ENCODE data around the gene GMDS.

Gene GMDS

GRCh38 chr6:1609041-1609647, 636.3 kb downstream of the GMDS start:
- H3K27ac ChIP-seq: peak overlapping the region; percentile 97
- TF ChIP-seq CTCF (conservative IDR thresholded peaks at IDR 0.05; ENCODE audit: low read depth): no peak
- POLR2A ChIA-PET (ENCODE audit: low non-redundant PET): no interaction called here
- DNase-seq (ENCODE audit: low spot score): peak; percentile 40
- CTCF ChIA-PET: interaction anchor here (1.8 kb wide), 1 partner anchor 495 kb away, joined by 9 read pairs; no protein-coding TSS in a partner anchor

GRCh38 chr6:1608222-1609040, 637.0 kb downstream of the GMDS start:
- ChIA-PET POLR2A (ENCODE audit: low non-redundant PET) (no interaction called here), CTCF (interaction anchor here (0.5 to 0.6 kb wide), 2 partner anchors 71 to 1026 kb away, joined by 3 read pairs; no protein-coding TSS in a partner anchor)
- no peak overlapping the region for H3K27ac ChIP-seq
- TF ChIP-seq CTCF (conservative IDR thresholded peaks at IDR 0.05; ENCODE audit: low read depth): no peak
- no peak for DNase-seq (ENCODE audit: low spot score)

GRCh38 chr6:1607516-1608221, 637.7 kb downstream of the GMDS start:
- no peak overlapping the region for H3K27ac ChIP-seq
- no peak for TF ChIP-seq CTCF (conservative IDR thresholded peaks at IDR 0.05; ENCODE audit: low read depth)
- no peak for DNase-seq (ENCODE audit: low spot score)
- POLR2A ChIA-PET (ENCODE audit: low non-redundant PET): no interaction called here
- CTCF ChIA-PET: interaction anchor here (0.7 to 2.2 kb wide), 4 partner anchors 78 to 500 kb away, joined by 3 to 17 read pairs (median 4); no protein-coding TSS in a partner anchor

GRCh38 chr6:1606780-1607515, 638.5 kb downstream of the GMDS start:
- ChIA-PET POLR2A (ENCODE audit: low non-redundant PET) (no interaction called here), CTCF (interaction anchor here (0.6 to 2.2 kb wide), 7 partner anchors 79 to 842 kb away, joined by 3 to 17 read pairs (median 4); no protein-coding TSS in a partner anchor)
- H3K27ac ChIP-seq: no peak overlapping the region
- no peak for DNase-seq (ENCODE audit: low spot score)
- TF ChIP-seq CTCF (conservative IDR thresholded peaks at IDR 0.05; ENCODE audit: low read depth): no peak

DNA sequence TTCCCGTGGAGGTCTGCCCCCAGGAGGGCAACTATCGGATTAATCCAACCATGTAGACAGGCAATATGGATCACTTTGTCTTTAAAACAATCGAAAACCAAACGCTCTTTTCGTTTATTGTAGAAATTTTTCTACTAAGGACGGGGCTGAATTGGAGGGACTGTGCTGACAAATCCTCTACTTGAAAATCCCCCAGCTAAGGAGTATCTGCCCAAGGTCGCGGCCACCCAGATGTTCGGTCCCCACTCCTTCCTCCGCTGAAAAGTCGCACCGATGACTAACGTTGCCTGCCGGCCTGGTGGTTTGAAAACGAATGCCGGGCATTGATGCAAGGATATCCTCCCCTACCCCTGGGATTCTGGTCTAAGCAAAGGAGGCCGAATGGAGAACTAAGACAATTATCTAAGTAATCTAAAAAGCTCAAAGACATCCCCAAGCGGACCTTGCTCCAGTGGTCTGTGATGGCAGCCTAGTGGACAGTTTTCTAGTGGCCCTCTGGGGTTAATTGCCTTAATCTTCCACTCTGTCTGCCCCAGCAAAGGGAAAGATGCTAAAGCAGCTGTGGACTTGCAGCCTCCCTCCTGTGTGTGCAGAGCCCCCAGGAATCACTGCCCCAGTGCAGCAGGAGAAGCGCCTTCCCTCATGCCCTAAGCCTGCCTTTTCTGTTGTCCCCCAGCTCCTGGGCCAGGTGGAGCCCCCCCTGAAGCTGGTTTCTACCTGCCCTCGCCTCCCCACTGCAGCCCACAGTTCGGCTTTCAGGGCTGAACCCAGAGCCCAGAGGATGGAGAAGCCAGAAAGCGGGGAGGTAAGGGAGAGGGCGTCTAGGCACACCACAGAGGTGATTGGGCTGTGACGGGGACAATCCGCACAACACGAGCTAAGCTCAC, 639.3 kb downstream of the GMDS start:
- ChIA-PET CTCF (interaction anchor here (1.0 to 2.2 kb wide), 6 partner anchors 9 to 843 kb away, joined by 3 to 17 read pairs (median 4); no protein-coding TSS in a partner anchor), POLR2A (ENCODE audit: low non-redundant PET) (no interaction called here)
- DNase-seq (ENCODE audit: low spot score): no peak
- no peak for TF ChIP-seq CTCF (conservative IDR thresholded peaks at IDR 0.05; ENCODE audit: low read depth)
- H3K27ac ChIP-seq: no peak overlapping the region

Measured in RWPE1 (cell line).